PFSK-1 (cell line): ENCODE measurements around the gene RILP.

ENCODE experiments used
- POLR2AphosphoS5 ChIP-seq: IDR thresholded peaks from 2 replicates; pipeline ENCODE4 v1.6.1; 2012; ENCODE audit warnings: low read depth, mild to moderate bottlenecking, control low read depth, low read length, moderate library complexity
- TAF1 ChIP-seq: IDR thresholded peaks from 2 replicates; pipeline ENCODE4 v1.6.1; 2012; ENCODE audit warnings: low read length, control low read depth, borderline replicate concordance; ENCODE audit not compliant: insufficient read depth
- TF ChIP-seq, protein P1 (sequence below), 2 experiments: IDR thresholded peaks; 2 replicates each; pipeline versions ENCODE4 v1.6.1 to v1.8.0; 2011 to 2012; ENCODE audit warnings: low read depth in 2 of 2, low read length in 2 of 2, control low read depth in 1 of 2, inconsistent platforms in 1 of 2, mild to moderate bottlenecking in 1 of 2, moderate library complexity in 1 of 2; ENCODE audit not compliant: insufficient read depth in 1 of 2

- no peak for TF ChIP-seq POLR2AphosphoS5
- TF ChIP-seq TAF1, result no peak
- TF ChIP-seq, protein P1, sequence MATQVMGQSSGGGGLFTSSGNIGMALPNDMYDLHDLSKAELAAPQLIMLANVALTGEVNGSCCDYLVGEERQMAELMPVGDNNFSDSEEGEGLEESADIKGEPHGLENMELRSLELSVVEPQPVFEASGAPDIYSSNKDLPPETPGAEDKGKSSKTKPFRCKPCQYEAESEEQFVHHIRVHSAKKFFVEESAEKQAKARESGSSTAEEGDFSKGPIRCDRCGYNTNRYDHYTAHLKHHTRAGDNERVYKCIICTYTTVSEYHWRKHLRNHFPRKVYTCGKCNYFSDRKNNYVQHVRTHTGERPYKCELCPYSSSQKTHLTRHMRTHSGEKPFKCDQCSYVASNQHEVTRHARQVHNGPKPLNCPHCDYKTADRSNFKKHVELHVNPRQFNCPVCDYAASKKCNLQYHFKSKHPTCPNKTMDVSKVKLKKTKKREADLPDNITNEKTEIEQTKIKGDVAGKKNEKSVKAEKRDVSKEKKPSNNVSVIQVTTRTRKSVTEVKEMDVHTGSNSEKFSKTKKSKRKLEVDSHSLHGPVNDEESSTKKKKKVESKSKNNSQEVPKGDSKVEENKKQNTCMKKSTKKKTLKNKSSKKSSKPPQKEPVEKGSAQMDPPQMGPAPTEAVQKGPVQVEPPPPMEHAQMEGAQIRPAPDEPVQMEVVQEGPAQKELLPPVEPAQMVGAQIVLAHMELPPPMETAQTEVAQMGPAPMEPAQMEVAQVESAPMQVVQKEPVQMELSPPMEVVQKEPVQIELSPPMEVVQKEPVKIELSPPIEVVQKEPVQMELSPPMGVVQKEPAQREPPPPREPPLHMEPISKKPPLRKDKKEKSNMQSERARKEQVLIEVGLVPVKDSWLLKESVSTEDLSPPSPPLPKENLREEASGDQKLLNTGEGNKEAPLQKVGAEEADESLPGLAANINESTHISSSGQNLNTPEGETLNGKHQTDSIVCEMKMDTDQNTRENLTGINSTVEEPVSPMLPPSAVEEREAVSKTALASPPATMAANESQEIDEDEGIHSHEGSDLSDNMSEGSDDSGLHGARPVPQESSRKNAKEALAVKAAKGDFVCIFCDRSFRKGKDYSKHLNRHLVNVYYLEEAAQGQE (IDR thresholded peaks at IDR 0.05; ENCODE audit: insufficient read depth in 1 of 2, low read depth in 2 of 2, low read length in 2 of 2), result no peak
Observed at GRCh38 chr17:1630662-1631061, 19.0 kb downstream of the RILP start.
